ENCODE measurements around the gene ETFRF1. TPM values are rescaled to one million over a fixed set of nuclear protein-coding genes. Genes with fewer than 3 reads are reported as not detected.
A peak's percentile ranks its signal among the peaks of the same experiment; 100 is the strongest.

The ETFRF1 gene
- total RNA-seq, 1 experiment from 2014 or later: 15.9 TPM

DNA sequence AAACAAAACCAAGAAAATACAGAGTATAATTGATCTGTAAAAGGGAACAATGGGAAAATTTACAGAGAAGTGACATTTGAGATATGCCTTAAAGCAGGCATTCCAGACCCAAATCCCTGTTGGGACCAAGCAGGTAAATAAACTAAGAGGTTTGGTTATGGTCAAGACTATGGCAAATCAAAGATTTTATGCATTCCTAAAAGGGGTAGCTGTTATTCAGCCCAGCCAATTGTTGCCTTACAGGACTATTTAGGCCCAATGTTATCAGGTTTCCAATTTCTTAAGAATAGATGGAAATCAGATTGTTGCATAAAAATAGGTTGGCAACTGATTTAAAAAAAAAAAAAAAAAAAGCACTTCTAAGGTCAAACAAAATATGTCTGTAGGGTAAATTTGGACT is 5.4 kb upstream of the ETFRF1 start:
- intact Hi-C loops (cut with micrococcal nuclease; ENCODE audit: unreplicated experiment): no loop called here
- no peaks in the 10 kb centered on the region for H3K27me3 ChIP-seq (ENCODE audit: insufficient read depth, low read depth)
- CTCF ChIA-PET: interaction anchor here (0.6 kb wide), 1 partner anchor 845 kb away, joined by 4 read pairs; no protein-coding TSS in a partner anchor
- H4K20me1 ChIP-seq (ENCODE audit: insufficient read depth): no peaks in the 10 kb centered on the region
- no peak for DNase-seq
- H3K79me2 ChIP-seq (ENCODE audit: low read depth): no peaks in the 10 kb centered on the region
- no peak overlapping the region for H2AFZ ChIP-seq
- BruUV-seq (replicated peaks): no TSS peak
- no peak overlapping the region for H3K4me2 ChIP-seq
- no peaks in the 10 kb centered on the region for H3K9me2 ChIP-seq (ENCODE audit: insufficient read depth)
- no peak for TF ChIP-seq EZH2 (IDR thresholded peaks at IDR 0.05; ENCODE audit: low read depth)
- TF ChIP-seq, protein P1, sequence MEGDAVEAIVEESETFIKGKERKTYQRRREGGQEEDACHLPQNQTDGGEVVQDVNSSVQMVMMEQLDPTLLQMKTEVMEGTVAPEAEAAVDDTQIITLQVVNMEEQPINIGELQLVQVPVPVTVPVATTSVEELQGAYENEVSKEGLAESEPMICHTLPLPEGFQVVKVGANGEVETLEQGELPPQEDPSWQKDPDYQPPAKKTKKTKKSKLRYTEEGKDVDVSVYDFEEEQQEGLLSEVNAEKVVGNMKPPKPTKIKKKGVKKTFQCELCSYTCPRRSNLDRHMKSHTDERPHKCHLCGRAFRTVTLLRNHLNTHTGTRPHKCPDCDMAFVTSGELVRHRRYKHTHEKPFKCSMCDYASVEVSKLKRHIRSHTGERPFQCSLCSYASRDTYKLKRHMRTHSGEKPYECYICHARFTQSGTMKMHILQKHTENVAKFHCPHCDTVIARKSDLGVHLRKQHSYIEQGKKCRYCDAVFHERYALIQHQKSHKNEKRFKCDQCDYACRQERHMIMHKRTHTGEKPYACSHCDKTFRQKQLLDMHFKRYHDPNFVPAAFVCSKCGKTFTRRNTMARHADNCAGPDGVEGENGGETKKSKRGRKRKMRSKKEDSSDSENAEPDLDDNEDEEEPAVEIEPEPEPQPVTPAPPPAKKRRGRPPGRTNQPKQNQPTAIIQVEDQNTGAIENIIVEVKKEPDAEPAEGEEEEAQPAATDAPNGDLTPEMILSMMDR (conservative IDR thresholded peaks at IDR 0.05): no peak
- no peaks in the 10 kb centered on the region for H3F3A ChIP-seq (ENCODE audit: insufficient read depth, low read depth)
- no peaks in the 10 kb centered on the region for H3K36me3 ChIP-seq (ENCODE audit: low read depth)
- H3K27ac ChIP-seq: no peak overlapping the region
- H3K9me3 ChIP-seq (ENCODE audit: insufficient read depth, low read depth): no peaks in the 10 kb centered on the region
- no peak overlapping the region for H3K4me3 ChIP-seq
- POLR2A ChIA-PET (ENCODE audit: unreplicated experiment): interaction anchor here (0.7 kb wide), 1 partner anchor 8 kb away, joined by 9 read pairs; no protein-coding TSS in a partner anchor
- 0 out of 2 replicates have a peak, but pooled peaks cover 7% of the 10 kb centered on the region for H3K4me1 ChIP-seq (replicated peaks; ENCODE audit: insufficient read depth)

DNA sequence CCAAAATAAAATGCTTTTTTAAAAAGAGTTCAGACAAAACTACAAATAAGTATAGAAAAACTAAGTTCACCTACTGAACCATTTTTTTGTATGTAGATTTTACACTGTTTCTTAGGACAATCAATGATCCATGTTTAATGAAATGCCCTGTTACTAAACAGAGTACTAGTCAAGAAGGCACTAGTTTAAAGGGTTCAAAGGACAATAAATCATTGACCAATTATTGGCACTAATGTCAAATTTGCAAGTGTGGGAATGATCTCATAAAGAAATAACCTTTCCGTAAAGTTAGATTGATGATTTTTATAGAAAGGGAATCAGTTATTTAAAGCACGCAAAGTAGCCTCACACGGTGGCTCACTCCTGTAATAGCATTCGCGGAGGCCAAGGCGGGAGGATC is 4.2 kb upstream of the ETFRF1 start:
- Histone ChIP-seq H3K9me3 (ENCODE audit: insufficient read depth, low read depth) (no peaks in the 10 kb centered on the region), H3K4me3 (no peak overlapping the region), H3K27ac (no peak overlapping the region), H4K20me1 (ENCODE audit: insufficient read depth) (no peaks in the 10 kb centered on the region), H3F3A (ENCODE audit: insufficient read depth, low read depth) (peaks cover 5% of the 10 kb centered on the region; the same call in 1 of the 2 replicates), H3K9me2 (ENCODE audit: insufficient read depth) (no peaks in the 10 kb centered on the region), H3K4me2 (no peak overlapping the region), H3K79me2 (ENCODE audit: low read depth) (peaks cover under 1% of the 10 kb centered on the region; the same call in 1 of the 2 replicates), H3K27me3 (ENCODE audit: insufficient read depth, low read depth) (no peaks in the 10 kb centered on the region), H2AFZ (no peak overlapping the region), H3K36me3 (ENCODE audit: low read depth) (no peaks in the 10 kb centered on the region), H3K4me1 (replicated peaks; ENCODE audit: insufficient read depth) (peaks cover 8% of the 10 kb centered on the region; the same call in 1 of the 2 replicates)
- intact Hi-C loops (cut with micrococcal nuclease; ENCODE audit: unreplicated experiment): no loop called here
- no TSS peak for BruUV-seq (replicated peaks)
- CTCF ChIA-PET: no interaction called here
- TF ChIP-seq, protein P1 (conservative IDR thresholded peaks at IDR 0.05): no peak
- no peak for TF ChIP-seq EZH2 (IDR thresholded peaks at IDR 0.05; ENCODE audit: low read depth)
- POLR2A ChIA-PET (ENCODE audit: unreplicated experiment): no interaction called here
- no peak for DNase-seq

- BruUV-seq (replicated peaks): no TSS peak
- Histone ChIP-seq H3K9me2 (ENCODE audit: insufficient read depth) (no peaks in the 10 kb centered on the region), H3F3A (ENCODE audit: insufficient read depth, low read depth) (peaks cover 5% of the 10 kb centered on the region; the same call in 1 of the 2 replicates), H4K20me1 (ENCODE audit: insufficient read depth) (no peaks in the 10 kb centered on the region), H3K36me3 (ENCODE audit: low read depth) (no peaks in the 10 kb centered on the region), H2AFZ (peak overlapping the region; percentile 95), H3K4me3 (peak overlapping the region; percentile 84), H3K9me3 (ENCODE audit: insufficient read depth, low read depth) (no peaks in the 10 kb centered on the region), H3K79me2 (ENCODE audit: low read depth) (peaks cover 12% of the 10 kb centered on the region; the same call in 1 of the 2 replicates), H3K4me1 (replicated peaks; ENCODE audit: insufficient read depth) (peaks cover 19% of the 10 kb centered on the region; the same call in 1 of the 2 replicates), H3K27me3 (ENCODE audit: insufficient read depth, low read depth) (no peaks in the 10 kb centered on the region), H3K4me2 (peak overlapping the region; percentile 89), H3K27ac (no peak overlapping the region)
- intact Hi-C loops (cut with micrococcal nuclease; ENCODE audit: unreplicated experiment): loop anchor here (2.0 kb wide), 1 partner anchor 57 kb away; the partner anchor contains the start of gene KRAS
- no peak for TF ChIP-seq EZH2 (IDR thresholded peaks at IDR 0.05; ENCODE audit: low read depth)
- TF ChIP-seq, protein P1 (conservative IDR thresholded peaks at IDR 0.05): no peak
- no peak for DNase-seq
- ChIA-PET CTCF (no interaction called here), POLR2A (ENCODE audit: unreplicated experiment) (interaction anchor here (0.5 to 0.9 kb wide), 2 partner anchors 40 to 1652 kb away, joined by 3 to 10 read pairs; no protein-coding TSS in a partner anchor)
These were observed 823 bp upstream of the ETFRF1 start for GRCh38 chr12:25194214-25194613.
